Mucosa of stomach (tissue), 1 donor: ENCODE measurements around the gene IFNGR1.

Experiments used
- H3K27me3 ChIP-seq: one replicate; pipeline ENCODE4 v1.7.0; 2013; ENCODE audit warnings: mild to moderate bottlenecking, low read length; ENCODE audit not compliant: control insufficient read depth, insufficient read depth
- H3K36me3 ChIP-seq: one replicate; pipeline ENCODE4 v1.7.0; 2013; ENCODE audit warnings: low read length; ENCODE audit not compliant: control insufficient read depth, insufficient read depth
- H3K4me1 ChIP-seq: one replicate; pipeline ENCODE4 v1.7.0; 2013; ENCODE audit warnings: mild to moderate bottlenecking, low read length; ENCODE audit not compliant: control insufficient read depth, insufficient read depth
- H3K4me3 ChIP-seq: one replicate; pipeline ENCODE4 v1.7.0; 2013; ENCODE audit warnings: low read length
- H3K9ac ChIP-seq: one replicate; pipeline ENCODE4 v1.7.0; 2013; ENCODE audit warnings: mild to moderate bottlenecking, low read length, moderate library complexity
- H3K9me3 ChIP-seq: one replicate; pipeline ENCODE4 v1.7.0; 2013; ENCODE audit warnings: mild to moderate bottlenecking, low read length, moderate library complexity; ENCODE audit not compliant: control insufficient read depth
- donor health status: Pancreatic carcinoma.

IFNGR1 gene

DNA sequence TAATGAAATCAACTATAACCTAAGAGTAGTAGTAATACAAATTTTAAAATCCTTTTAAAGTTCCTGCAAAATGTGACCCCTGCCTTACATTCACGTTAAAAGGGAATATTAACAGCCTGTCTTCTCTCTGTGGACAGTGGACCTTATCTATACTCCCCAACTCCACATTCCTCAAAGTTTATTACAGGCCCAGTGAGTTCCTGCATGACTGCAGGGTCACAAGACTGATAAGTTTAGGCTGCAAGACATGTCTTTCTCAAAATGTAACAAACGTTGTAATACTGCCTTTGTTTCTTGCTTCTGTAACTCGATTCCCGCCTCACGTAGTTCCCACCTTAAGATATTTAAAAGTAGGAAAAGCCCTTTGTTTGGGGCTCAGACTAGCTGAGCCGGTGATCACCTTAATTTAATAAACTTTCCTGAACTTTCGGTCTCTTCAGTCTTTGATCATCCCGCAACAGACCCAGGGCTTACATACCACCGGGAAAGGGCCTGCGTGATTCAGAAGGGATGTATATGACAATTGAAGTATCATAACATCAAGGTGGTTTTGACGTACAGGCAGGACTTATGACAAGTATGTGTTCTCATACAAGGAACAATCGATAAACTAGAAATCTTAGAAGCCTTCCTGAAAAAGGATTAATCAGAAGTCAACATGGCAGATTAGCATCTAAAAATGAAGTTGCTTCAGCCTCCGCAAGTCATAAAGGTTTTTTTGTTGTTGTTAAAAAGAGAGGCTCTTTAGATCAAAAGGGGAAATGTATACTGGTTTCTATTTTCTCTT is 48.7 kb downstream of the IFNGR1 start:
- Histone ChIP-seq H3K9ac (no peak overlapping the region), H3K4me1 (no peaks in the 10 kb centered on the region), H3K36me3 (no peaks in the 10 kb centered on the region), H3K9me3 (no peaks in the 10 kb centered on the region), H3K4me3 (no peak overlapping the region), H3K27me3 (no peaks in the 10 kb centered on the region)

DNA sequence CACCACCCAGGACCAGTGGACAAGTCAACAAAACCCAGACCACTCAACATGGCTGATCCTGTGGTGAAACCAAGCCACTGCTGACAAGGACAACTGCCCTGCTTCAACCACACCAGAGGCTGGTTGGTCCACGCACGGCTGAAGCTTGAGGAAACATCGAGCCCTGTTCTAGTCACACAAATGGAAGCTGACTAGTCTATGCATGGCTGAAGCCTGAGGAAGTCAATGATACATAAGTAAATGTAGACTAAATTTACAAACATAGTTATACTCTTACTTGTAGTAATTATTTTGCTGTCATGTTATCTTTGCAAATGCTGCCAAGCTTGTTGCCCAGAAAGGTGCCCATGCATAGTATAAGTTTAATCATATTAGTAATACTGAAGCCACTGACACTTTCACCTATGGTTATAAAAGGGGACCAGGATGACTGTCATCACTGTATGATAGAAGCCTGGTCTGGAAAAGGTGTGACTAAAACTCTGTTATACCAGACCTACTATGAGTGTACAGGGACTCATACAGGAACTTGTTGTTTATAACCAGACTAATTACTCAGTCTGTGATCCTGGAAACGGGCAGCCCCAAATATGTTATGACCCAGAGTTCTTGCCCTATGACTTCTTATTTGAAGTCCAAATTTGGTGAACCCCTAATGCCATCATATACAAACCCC is 51.3 kb downstream of the IFNGR1 start:
- H3K9me3 ChIP-seq, result no peaks in the 10 kb centered on the region

DNA sequence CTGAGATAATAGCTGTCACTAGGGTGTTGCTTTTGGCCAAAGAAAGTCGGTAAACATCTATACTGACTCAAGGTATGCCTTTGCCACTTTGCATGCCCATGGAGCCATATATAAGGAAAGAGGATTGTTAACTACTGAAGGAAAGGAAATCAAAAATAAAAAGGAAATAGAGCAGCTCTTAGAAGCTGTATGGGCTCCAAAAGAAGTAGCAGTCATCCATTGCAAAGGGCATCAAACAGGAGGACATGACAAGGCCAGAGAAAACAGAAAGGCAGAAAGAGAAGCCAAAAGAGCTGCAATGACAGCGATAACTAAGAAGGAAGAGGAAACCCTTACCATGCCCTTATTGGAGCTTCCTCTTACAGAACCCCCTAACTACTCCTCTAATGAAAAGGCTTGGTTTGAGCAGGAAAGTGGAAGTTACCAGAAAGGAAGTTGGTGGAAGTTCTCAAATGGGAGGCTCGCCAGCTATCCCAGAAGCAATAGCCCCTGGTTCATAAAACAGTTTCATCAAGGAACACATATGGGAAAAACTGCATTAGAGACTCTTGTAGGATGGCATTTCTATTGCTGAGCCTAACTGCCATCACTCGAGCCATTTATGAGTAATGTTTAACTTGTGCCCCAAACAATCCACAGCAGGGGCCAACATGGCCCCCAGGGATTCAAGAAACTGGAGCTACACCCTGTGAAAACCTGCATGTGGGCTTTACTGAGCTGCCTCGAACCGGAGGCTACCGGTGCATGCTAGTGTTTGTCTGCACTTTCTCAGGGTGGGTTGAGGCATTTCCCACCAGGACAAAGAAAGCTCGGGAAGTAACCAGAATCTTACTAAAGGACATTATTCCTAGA is 52.7 kb downstream of the IFNGR1 start:
- Histone ChIP-seq H3K27me3 (no peaks in the 10 kb centered on the region), H3K4me3 (no peak overlapping the region)

More for the DNA sequence above, 51.3 kb downstream of the IFNGR1 start:
- H3K36me3 ChIP-seq, result no peaks in the 10 kb centered on the region
- no peaks in the 10 kb centered on the region for H3K4me1 ChIP-seq
- no peak overlapping the region for H3K9ac ChIP-seq
- no peak overlapping the region for H3K4me3 ChIP-seq
- no peaks in the 10 kb centered on the region for H3K27me3 ChIP-seq

DNA sequence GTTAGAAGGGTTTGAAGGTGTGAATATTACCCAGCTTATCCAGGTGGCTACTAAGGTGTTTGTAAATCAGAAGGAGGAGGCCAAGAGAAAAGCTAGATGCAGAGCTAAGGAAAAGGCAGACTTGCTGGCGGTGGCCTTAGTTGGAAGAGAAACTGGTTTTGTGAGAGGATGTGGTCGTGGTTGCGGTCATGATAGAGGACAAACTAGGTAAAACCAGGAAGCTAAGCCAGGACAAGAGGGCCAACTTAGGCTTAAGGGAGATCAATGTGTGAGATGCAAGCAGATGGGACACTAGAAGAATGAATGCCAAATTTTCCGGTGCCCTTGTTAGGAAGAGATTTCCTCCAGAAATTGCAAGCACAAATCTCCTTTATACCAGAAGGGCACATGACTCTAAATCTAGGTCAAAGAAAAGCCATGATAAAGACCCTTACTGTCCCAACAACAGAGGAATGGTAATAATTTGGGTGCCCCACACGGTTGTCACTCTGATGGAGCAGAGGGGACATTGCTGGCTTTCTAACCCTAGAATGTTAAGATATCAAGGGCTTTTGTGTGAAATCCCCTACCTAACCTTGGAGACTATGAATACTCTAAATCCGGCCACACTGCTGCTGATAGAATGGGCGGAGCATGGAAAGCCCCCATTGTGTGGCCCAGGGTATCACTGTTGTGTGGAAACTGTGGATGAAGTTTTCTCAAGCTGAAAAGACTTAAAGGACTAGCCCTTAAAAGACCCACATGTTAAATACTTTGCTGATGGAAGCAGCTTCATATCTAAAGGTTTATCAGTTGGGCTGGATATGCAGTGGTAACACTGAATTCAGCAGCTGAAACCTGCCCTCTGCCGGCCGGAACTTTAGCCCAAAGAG is 53.6 kb downstream of the IFNGR1 start:
- Histone ChIP-seq H3K27me3 (no peaks in the 10 kb centered on the region), H3K4me3 (no peak overlapping the region), H3K36me3 (no peaks in the 10 kb centered on the region), H3K9me3 (no peaks in the 10 kb centered on the region), H3K9ac (no peak overlapping the region), H3K4me1 (no peaks in the 10 kb centered on the region)

More for the DNA sequence above, 52.7 kb downstream of the IFNGR1 start:
- Histone ChIP-seq H3K9me3 (no peaks in the 10 kb centered on the region), H3K9ac (no peak overlapping the region), H3K36me3 (no peaks in the 10 kb centered on the region), H3K4me1 (no peaks in the 10 kb centered on the region)

DNA sequence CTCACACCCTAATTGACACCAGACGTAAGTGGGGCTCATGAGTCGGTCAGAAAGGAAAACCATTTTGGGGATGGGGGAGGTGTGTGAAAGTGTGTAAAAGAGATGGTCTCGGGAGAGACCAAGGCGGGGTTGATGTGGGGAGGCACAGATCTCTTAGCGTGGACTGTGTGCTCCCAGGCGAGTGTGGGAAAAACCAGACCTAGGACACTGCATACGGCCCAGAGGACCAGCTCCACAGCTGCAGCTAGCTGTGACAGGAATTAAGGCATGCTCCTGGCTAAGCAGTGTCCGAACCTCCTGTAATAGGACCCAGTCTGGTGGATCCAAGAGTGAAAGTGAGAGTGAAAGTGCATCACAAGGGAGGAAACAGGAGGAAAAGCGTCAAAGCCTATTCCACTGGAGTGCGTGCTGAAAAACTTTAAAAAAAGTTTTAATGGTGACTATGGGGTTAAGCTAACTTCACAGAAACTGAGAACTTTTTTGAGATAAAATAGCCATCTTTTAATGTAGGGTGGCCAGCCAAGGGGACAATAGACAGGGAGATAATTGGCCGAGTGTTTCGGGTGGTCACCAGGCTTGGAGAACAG is 55.4 kb downstream of the IFNGR1 start:
- Histone ChIP-seq H3K27me3 (no peaks in the 10 kb centered on the region), H3K9me3 (no peaks in the 10 kb centered on the region), H3K9ac (no peak overlapping the region), H3K4me3 (no peak overlapping the region), H3K4me1 (no peaks in the 10 kb centered on the region), H3K36me3 (no peaks in the 10 kb centered on the region)

DNA sequence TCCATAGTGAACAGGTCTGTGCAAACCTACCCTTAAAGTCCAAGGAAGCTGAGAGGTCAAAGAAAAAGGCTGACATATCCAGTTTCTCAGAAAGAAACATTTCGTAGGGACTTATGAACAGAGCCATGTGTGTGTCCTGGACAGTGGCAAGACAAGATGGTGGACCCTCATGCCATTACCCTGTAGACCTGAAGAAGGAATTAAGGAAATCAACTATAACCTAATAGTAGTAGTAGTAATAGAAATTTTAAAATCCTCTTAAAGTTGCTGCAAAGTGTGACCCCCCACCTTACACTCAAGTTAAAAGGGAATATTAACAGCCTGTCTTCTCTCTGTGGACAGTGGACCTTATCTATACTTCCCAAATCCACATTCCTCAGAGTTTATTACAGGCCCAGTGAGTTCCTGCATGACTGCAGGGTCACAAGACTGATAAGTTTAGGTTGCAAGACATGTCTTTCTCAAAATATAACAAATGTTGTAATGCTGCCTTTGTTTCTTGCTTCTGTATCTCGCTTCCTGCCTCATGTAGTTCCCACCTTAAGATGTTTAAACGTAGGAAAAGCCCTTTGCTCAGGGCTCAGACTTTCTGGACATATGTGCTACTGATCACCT is 56.4 kb downstream of the IFNGR1 start:
- no peak overlapping the region for H3K4me3 ChIP-seq
- no peaks in the 10 kb centered on the region for H3K4me1 ChIP-seq
- H3K9ac ChIP-seq, result no peak overlapping the region
- no peaks in the 10 kb centered on the region for H3K27me3 ChIP-seq
- no peaks in the 10 kb centered on the region for H3K9me3 ChIP-seq
- H3K36me3 ChIP-seq, result no peaks in the 10 kb centered on the region

DNA sequence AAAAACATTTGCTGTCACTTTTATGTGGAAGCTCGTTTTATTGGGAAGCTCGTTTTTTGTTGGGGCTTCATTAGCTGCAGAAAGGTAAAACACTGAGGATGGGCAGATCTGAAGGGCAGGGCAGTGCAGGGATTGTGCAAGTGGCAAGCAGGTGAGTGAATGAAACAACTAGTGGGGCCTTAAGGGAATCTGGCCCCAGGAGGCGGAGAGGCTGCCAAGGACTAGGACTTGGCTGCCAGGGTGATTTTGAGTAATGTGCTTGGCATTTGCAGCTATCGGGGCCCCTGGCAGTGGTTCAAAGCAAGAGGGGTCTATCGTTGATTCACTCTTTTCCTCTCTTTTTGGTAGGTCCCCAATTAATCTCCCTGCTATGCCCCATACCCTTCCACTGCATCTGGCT is 57.2 kb downstream of the IFNGR1 start:
- Histone ChIP-seq H3K4me1 (no peaks in the 10 kb centered on the region), H3K27me3 (no peaks in the 10 kb centered on the region), H3K9ac (no peak overlapping the region), H3K9me3 (no peaks in the 10 kb centered on the region), H3K4me3 (no peak overlapping the region), H3K36me3 (no peaks in the 10 kb centered on the region)

DNA sequence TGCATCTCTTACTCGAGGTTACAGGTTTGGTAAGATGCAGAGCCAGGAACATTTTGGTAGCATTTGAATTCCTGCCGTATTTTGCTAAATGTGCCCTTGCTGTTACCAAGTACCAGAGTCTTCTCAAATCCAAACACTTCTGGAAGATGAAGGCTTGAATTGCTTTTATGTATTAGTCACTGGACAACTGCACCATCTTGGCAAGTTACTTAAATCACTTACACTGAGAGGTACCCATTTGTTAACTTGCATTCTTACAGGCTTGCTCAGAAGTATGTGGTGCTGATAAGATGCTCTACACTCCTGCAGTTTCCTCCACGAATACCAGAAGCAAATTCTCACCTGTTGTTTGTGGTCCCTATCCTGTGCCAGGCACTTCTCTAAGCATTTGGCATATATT is 58.4 kb downstream of the IFNGR1 start:
- H3K36me3 ChIP-seq, result no peaks in the 10 kb centered on the region
- H3K9ac ChIP-seq, result no peak overlapping the region
- no peaks in the 10 kb centered on the region for H3K27me3 ChIP-seq
- H3K4me3 ChIP-seq, result no peak overlapping the region
- no peaks in the 10 kb centered on the region for H3K4me1 ChIP-seq
- no peaks in the 10 kb centered on the region for H3K9me3 ChIP-seq

DNA sequence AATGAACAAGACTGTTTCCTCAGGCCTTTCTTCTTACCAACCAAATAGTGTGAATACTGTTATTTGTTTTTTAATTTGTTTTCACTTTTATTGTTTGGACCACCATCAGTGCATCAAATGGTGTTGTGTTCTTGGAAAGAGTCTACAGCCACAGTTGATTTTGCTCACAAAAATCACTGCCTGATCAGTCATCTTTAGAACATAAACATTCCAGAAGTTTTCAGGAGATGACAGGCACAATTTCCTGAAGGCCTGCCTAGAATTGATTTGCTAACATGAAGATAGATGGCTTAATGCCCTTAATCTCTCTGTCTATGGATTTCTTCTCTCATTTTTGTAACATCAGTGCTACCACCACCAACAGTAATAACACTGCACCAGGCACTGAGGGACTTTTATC is 59.3 kb downstream of the IFNGR1 start:
- H3K4me1 ChIP-seq, result no peaks in the 10 kb centered on the region
- no peak overlapping the region for H3K4me3 ChIP-seq
- H3K9me3 ChIP-seq, result no peaks in the 10 kb centered on the region
- no peaks in the 10 kb centered on the region for H3K36me3 ChIP-seq
- H3K9ac ChIP-seq, result no peak overlapping the region
- H3K27me3 ChIP-seq, result no peaks in the 10 kb centered on the region

DNA sequence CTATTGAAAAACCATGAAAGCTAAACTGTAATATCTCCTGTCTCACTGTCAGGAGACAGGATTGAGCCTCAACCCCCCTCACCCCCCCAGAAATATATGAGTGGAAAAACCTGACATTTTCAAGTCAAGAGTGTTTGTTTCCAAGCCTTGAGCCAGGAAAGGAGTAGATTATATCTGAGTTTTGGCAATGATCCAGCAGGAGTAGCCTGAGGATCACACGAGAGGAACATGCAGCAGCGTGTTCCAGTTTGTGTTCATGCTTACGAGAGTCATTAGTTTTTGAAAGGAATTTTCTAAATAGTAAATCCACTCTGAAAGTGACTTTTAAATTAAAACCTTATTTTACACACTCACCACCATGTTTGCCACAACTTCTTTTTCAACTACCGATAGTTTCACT is 61.6 kb downstream of the IFNGR1 start:
- Histone ChIP-seq H3K27me3 (no peaks in the 10 kb centered on the region), H3K36me3 (no peaks in the 10 kb centered on the region), H3K9ac (no peak overlapping the region)

DNA sequence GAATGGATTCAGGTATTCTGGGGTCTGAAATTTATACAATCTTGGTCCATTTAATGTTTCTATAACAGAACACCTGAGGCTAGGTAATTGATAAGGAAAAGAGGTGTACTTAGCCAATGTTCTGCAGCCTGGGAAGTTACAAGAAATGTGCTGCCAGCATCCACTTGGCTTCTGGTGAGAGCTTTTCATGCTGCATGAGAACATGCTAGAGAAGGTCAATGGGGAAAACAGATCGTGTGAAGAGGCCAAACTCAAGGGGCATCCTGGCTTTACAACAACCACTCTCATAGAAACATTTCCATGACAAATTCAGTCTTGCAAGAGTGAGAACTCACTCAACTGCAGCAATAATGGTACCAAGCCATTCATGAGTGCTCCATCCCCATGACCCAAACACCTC is 62.5 kb downstream of the IFNGR1 start:
- Histone ChIP-seq H3K4me3 (no peak overlapping the region), H3K9me3 (no peaks in the 10 kb centered on the region), H3K27me3 (no peaks in the 10 kb centered on the region), H3K36me3 (no peaks in the 10 kb centered on the region), H3K9ac (no peak overlapping the region), H3K4me1 (no peaks in the 10 kb centered on the region)

More for the DNA sequence above, 61.6 kb downstream of the IFNGR1 start:
- no peak overlapping the region for H3K4me3 ChIP-seq
- H3K9me3 ChIP-seq, result no peaks in the 10 kb centered on the region
- no peaks in the 10 kb centered on the region for H3K4me1 ChIP-seq
